Activated naive CD4-positive, alpha-beta T cell treated with anti-CD3 and anti-CD28 coated beads, Interleukin-2, amount 50 U/mL, for 72 hours (primary cell): ENCODE data around the gene NCAM2. TPM values are rescaled to one million over a fixed set of nuclear protein-coding genes. Genes with fewer than 3 reads are reported as not detected.

Experiments used
- ATAC-seq, 2 donors: fragments of 150-1000 bp; cut with Tn5 transposase; 2 replicates each; pipeline ENCODE4 v1.10.0; 2021; ENCODE audit warnings: mild to moderate bottlenecking in 2 of 2, moderate library complexity in 2 of 2
- DNase-seq, 2 donors: peaks; one replicate each; pipeline ENCODE4 v3.0.0; 2021 to 2022; ENCODE audit warnings: low spot score in 2 of 2
- H3K27ac Mint-ChIP-seq, 2 donors: one replicate each; pipeline ENCODE4 v1.8.0; 2022; ENCODE audit warnings: mild to moderate bottlenecking in 2 of 2, mixed read lengths in 2 of 2
- H3K36me3 Mint-ChIP-seq, 2 donors: one replicate each; pipeline ENCODE4 v1.8.0; 2022; ENCODE audit warnings: mixed read lengths in 2 of 2
- H3K9me3 Mint-ChIP-seq, 2 donors: one replicate each; pipeline ENCODE4 v1.8.0; 2022; ENCODE audit warnings: mixed read lengths in 2 of 2
- total RNA-seq, 2 donors: library from RNA; stranded (reverse); gene quantifications; one replicate each; pipeline ENCODE4 v1.2.3, GENCODE V29; 2022

Gene NCAM2
- total RNA-seq, 2 donors from 2014 or later = not detected

- no peak overlapping the region for H3K27ac Mint-ChIP-seq
- ATAC-seq = no peak
- H3K36me3 Mint-ChIP-seq = no peaks in the 10 kb centered on the region
- H3K9me3 Mint-ChIP-seq = no peaks in the 10 kb centered on the region
- DNase-seq = no peak
Observed at GRCh38 chr21:21010228-21010627, 12.0 kb downstream of the NCAM2 start.

- H3K36me3 Mint-ChIP-seq = no peaks in the 10 kb centered on the region
- H3K9me3 Mint-ChIP-seq = no peaks in the 10 kb centered on the region
- no peak for ATAC-seq
- no peak for DNase-seq
- H3K27ac Mint-ChIP-seq = no peak overlapping the region
Observed at GRCh38 chr21:21010698-21011097, 12.5 kb downstream of the NCAM2 start.

GRCh38 chr21:21018821-21019220 lies 20.6 kb downstream of the NCAM2 start:
- ATAC-seq (no peak), DNase-seq (no peak)
- Mint-ChIP-seq H3K36me3 (no peaks in the 10 kb centered on the region), H3K27ac (no peak overlapping the region), H3K9me3 (no peaks in the 10 kb centered on the region)

- no peak for DNase-seq
- no peak for ATAC-seq
- Mint-ChIP-seq H3K36me3 (no peaks in the 10 kb centered on the region), H3K9me3 (no peaks in the 10 kb centered on the region), H3K27ac (no peak overlapping the region)
Observed at GRCh38 chr21:21019681-21020080, 21.5 kb downstream of the NCAM2 start.

- ATAC-seq (no peak), DNase-seq (no peak)
- no peaks in the 10 kb centered on the region for H3K36me3 Mint-ChIP-seq
- no peak overlapping the region for H3K27ac Mint-ChIP-seq
- no peaks in the 10 kb centered on the region for H3K9me3 Mint-ChIP-seq
Observed at GRCh38 chr21:21025742-21026141, 27.5 kb downstream of the NCAM2 start.

GRCh38 chr21:21028275-21028820 lies 30.1 kb downstream of the NCAM2 start:
- no peaks in the 10 kb centered on the region for H3K9me3 Mint-ChIP-seq
- no peak overlapping the region for H3K27ac Mint-ChIP-seq
- no peaks in the 10 kb centered on the region for H3K36me3 Mint-ChIP-seq
- DNase-seq = no peak
- ATAC-seq = no peak

- DNase-seq (no peak), ATAC-seq (no peak)
- Mint-ChIP-seq H3K27ac (no peak overlapping the region), H3K36me3 (no peaks in the 10 kb centered on the region), H3K9me3 (no peaks in the 10 kb centered on the region)
Observed at GRCh38 chr21:21029164-21029563, 31.0 kb downstream of the NCAM2 start.

GRCh38 chr21:21030311-21030710 lies 32.1 kb downstream of the NCAM2 start:
- Mint-ChIP-seq H3K27ac (no peak overlapping the region), H3K9me3 (no peaks in the 10 kb centered on the region), H3K36me3 (no peaks in the 10 kb centered on the region)
- ATAC-seq = no peak
- no peak for DNase-seq

- Mint-ChIP-seq H3K36me3 (no peaks in the 10 kb centered on the region), H3K9me3 (no peaks in the 10 kb centered on the region), H3K27ac (no peak overlapping the region)
- ATAC-seq (no peak), DNase-seq (no peak)
Observed at GRCh38 chr21:21034036-21034435, 35.8 kb downstream of the NCAM2 start.

GRCh38 chr21:21039624-21040170 lies 41.5 kb downstream of the NCAM2 start:
- DNase-seq = no peak
- no peaks in the 10 kb centered on the region for H3K9me3 Mint-ChIP-seq
- no peak overlapping the region for H3K27ac Mint-ChIP-seq
- no peaks in the 10 kb centered on the region for H3K36me3 Mint-ChIP-seq
- no peak for ATAC-seq

- H3K27ac Mint-ChIP-seq = no peak overlapping the region
Observed at GRCh38 chr21:21045518-21045917, 47.3 kb downstream of the NCAM2 start.

GRCh38 chr21:21046063-21046462 lies 47.9 kb downstream of the NCAM2 start:
- Mint-ChIP-seq H3K27ac (no peak overlapping the region), H3K9me3 (no peaks in the 10 kb centered on the region), H3K36me3 (no peaks in the 10 kb centered on the region)
- ATAC-seq (no peak), DNase-seq (no peak)

More at GRCh38 chr21:21045518-21045917, 47.3 kb downstream of the NCAM2 start:
- no peaks in the 10 kb centered on the region for H3K36me3 Mint-ChIP-seq
- no peak for ATAC-seq
- no peaks in the 10 kb centered on the region for H3K9me3 Mint-ChIP-seq
- DNase-seq = no peak

- H3K9me3 Mint-ChIP-seq = no peaks in the 10 kb centered on the region
- ATAC-seq = no peak
- H3K36me3 Mint-ChIP-seq = no peaks in the 10 kb centered on the region
- no peak for DNase-seq
- no peak overlapping the region for H3K27ac Mint-ChIP-seq
Observed at GRCh38 chr21:21051109-21052055, 53.2 kb downstream of the NCAM2 start.

GRCh38 chr21:21052672-21053071 lies 54.5 kb downstream of the NCAM2 start:
- no peaks in the 10 kb centered on the region for H3K9me3 Mint-ChIP-seq
- H3K36me3 Mint-ChIP-seq = no peaks in the 10 kb centered on the region
- no peak overlapping the region for H3K27ac Mint-ChIP-seq
- no peak for DNase-seq
- ATAC-seq = no peak

GRCh38 chr21:21057349-21058062 lies 59.3 kb downstream of the NCAM2 start:
- H3K9me3 Mint-ChIP-seq = no peaks in the 10 kb centered on the region
- ATAC-seq = no peak
- H3K27ac Mint-ChIP-seq = no peak overlapping the region
- DNase-seq = no peak
- H3K36me3 Mint-ChIP-seq = no peaks in the 10 kb centered on the region

GRCh38 chr21:21063828-21064227 lies 65.6 kb downstream of the NCAM2 start:
- DNase-seq (no peak), ATAC-seq (no peak)
- H3K27ac Mint-ChIP-seq = no peak overlapping the region
- H3K9me3 Mint-ChIP-seq = no peaks in the 10 kb centered on the region
- no peaks in the 10 kb centered on the region for H3K36me3 Mint-ChIP-seq

- ATAC-seq = no peak
- no peaks in the 10 kb centered on the region for H3K9me3 Mint-ChIP-seq
- no peaks in the 10 kb centered on the region for H3K36me3 Mint-ChIP-seq
- no peak for DNase-seq
- no peak overlapping the region for H3K27ac Mint-ChIP-seq
Observed at GRCh38 chr21:21064353-21064752, 66.1 kb downstream of the NCAM2 start.
